Psoas muscle (tissue), 8 donors: ENCODE data around the gene DSCAM. TPM values are rescaled to one million over a fixed set of nuclear protein-coding genes. Genes with fewer than 3 reads are reported as not detected.

Experiments used
- ATAC-seq, 4 donors: fragments of 200-7000 bp; cut with Tn5 transposase; one replicate each; pipeline ENCODE4 v1.9.1; 2020; ENCODE audit warnings: moderate library complexity in 3 of 4, mild to moderate bottlenecking in 2 of 4
- DNase-seq, 2 donors: peaks; one replicate each; pipeline ENCODE4 v3.0.0-alpha.2; 2020
- H3K27ac ChIP-seq: fragments of 200-600 bp; one replicate; pipeline ENCODE4 v1.8.0; 2022
- H3K27me3 ChIP-seq, 3 donors: fragments of 200-600 bp in 1 of 3; one replicate each; pipeline versions ENCODE4 v1.6.1 to v1.8.0; 2013 to 2022; ENCODE audit warnings: low read length in 2 of 3, mild to moderate bottlenecking in 2 of 3, moderate library complexity in 1 of 3; ENCODE audit not compliant: insufficient read depth in 3 of 3
- H3K36me3 ChIP-seq, 2 donors: fragments of 200-600 bp in 1 of 2; one replicate each; pipeline versions ENCODE4 v1.6.1 to v1.8.0; 2013 to 2022; ENCODE audit warnings: low read depth in 1 of 2, mild to moderate bottlenecking in 1 of 2, moderate library complexity in 1 of 2; ENCODE audit not compliant: insufficient read depth in 1 of 2
- H3K4me1 ChIP-seq: fragments of 200-600 bp; one replicate; pipeline ENCODE4 v1.8.0; 2022
- H3K4me3 ChIP-seq: fragments of 200-600 bp; one replicate; pipeline ENCODE4 v1.8.0; 2022; ENCODE audit warnings: mild to moderate bottlenecking
- H3K9me3 ChIP-seq: fragments of 200-600 bp; one replicate; pipeline ENCODE4 v1.8.0; 2022
- CTCF ChIP-seq: fragments of 200-600 bp; IDR thresholded peaks from one replicate; pipeline ENCODE4 v1.8.0; 2022; ENCODE audit warnings: antibody characterized with exemption
- WGBS, 3 donors: extraction: QIAGEN DNeasy Blood & Tissue Kit; methylation state at CpG; one replicate each; pipeline versions ENCODE4 v1.1.6 to v1.1.7; 2013; 5-methylcytosine and 5-hydroxymethylcytosine counted together
- intact Hi-C, 2 donors: fragments of 100-400 bp; cut with DNase I; formaldehyde crosslinking; loops; one replicate each; pipeline versions ENCODE4 v1.11.0 to v1.14.2; 2022
- polyA plus RNA-seq, 3 donors: library from polyadenylated mRNA; stranded (reverse); fragments of 200-250 nt; gene quantifications; one replicate each; pipeline ENCODE4 v1.2.3, GENCODE V29; 2013
- total RNA-seq, 4 donors: library from RNA; stranded (reverse); fragmentation: NEBNext Ultra II Directional in 2 of 4; extraction: Animal tissue kit (Norgen Biotek cat#: 25700) in 2 of 4; gene quantifications; one replicate each; pipeline versions ENCODE4 v1.2.1 to v1.2.4, GENCODE V29; 2021 to 2023
- donor health status: healthy with polysubstance abuse.
- donor health status: DM: no; HTN: no; CAD: no; lungs with moderate emphysema.
- donor health status: Bipolar disorder and iron deficiency.
- donor health status: healthy.
- donor health status: DM: yes; HTN: yes; CAD: no.
- donor health status: DM: no; HTN: no; CAD: no.
- donor health status: DM: no; HTN: no; CAD: no.
- donor health status: DM: yes; HTN: yes; CAD: no.

DSCAM gene
- total and polyA plus RNA-seq, 7 donors = 0.03 to 0.04 TPM; not detected in 5

GRCh38 chr21:40099809-40100208, 747.1 kb downstream of the DSCAM start:
- WGBS, 3 donors = 92 to 95% (median 94%) methylated on average over 3 of the region's 3 CpGs
- no peak overlapping the region for H3K4me3 ChIP-seq
- no peaks in the 10 kb centered on the region for H3K9me3 ChIP-seq
- intact Hi-C loops = no loop called here
- ATAC-seq (no peak), DNase-seq (no peak)
- no peaks in the 10 kb centered on the region for H3K36me3 ChIP-seq
- TF ChIP-seq CTCF = no peak
- H3K4me1 ChIP-seq = no peaks in the 10 kb centered on the region
- H3K27me3 ChIP-seq = no peaks in the 10 kb centered on the region
- H3K27ac ChIP-seq = no peak overlapping the region

- Histone ChIP-seq H3K27ac (no peak overlapping the region), H3K9me3 (no peaks in the 10 kb centered on the region), H3K27me3 (no peaks in the 10 kb centered on the region), H3K36me3 (no peaks in the 10 kb centered on the region), H3K4me1 (no peaks in the 10 kb centered on the region), H3K4me3 (no peak overlapping the region)
- DNase-seq (no peak), ATAC-seq (no peak)
- WGBS, 3 donors = 68 to 87% (median 76%) methylated on average over 3 of the region's 3 CpGs
- no peak for TF ChIP-seq CTCF
- intact Hi-C loops = no loop called here
Measured at GRCh38 chr21:40095477-40095876, 751.5 kb downstream of the DSCAM start.

- Histone ChIP-seq H3K4me3 (no peak overlapping the region), H3K9me3 (no peaks in the 10 kb centered on the region), H3K4me1 (no peaks in the 10 kb centered on the region), H3K27me3 (no peaks in the 10 kb centered on the region), H3K36me3 (no peaks in the 10 kb centered on the region), H3K27ac (no peak overlapping the region)
- ATAC-seq (no peak), DNase-seq (no peak)
- intact Hi-C loops = no loop called here
- 80 to 94% (median 89%) methylated on average over 3 of the region's 3 CpGs for WGBS, 3 donors
- TF ChIP-seq CTCF = no peak
Measured at GRCh38 chr21:40080385-40080784, 766.6 kb downstream of the DSCAM start.

GRCh38 chr21:40074710-40075109, 772.2 kb downstream of the DSCAM start:
- no peak overlapping the region for H3K4me3 ChIP-seq
- intact Hi-C loops = no loop called here
- H3K27me3 ChIP-seq = no peaks in the 10 kb centered on the region
- no peak for DNase-seq
- 62 to 81% (median 68%) methylated on average over 8 of the region's 8 CpGs for WGBS, 3 donors
- ATAC-seq = no peak
- H3K9me3 ChIP-seq = no peaks in the 10 kb centered on the region
- no peak overlapping the region for H3K27ac ChIP-seq
- TF ChIP-seq CTCF = no peak
- H3K4me1 ChIP-seq = no peaks in the 10 kb centered on the region
- no peaks in the 10 kb centered on the region for H3K36me3 ChIP-seq

- no peak for DNase-seq
Measured at GRCh38 chr21:40074198-40074597, 772.8 kb downstream of the DSCAM start.

More at GRCh38 chr21:40074198-40074597, 772.8 kb downstream of the DSCAM start:
- TF ChIP-seq CTCF = no peak
- 20 to 45% (median 33%) methylated on average over 6 of the region's 6 CpGs for WGBS, 3 donors
- Histone ChIP-seq H3K27ac (no peak overlapping the region), H3K9me3 (no peaks in the 10 kb centered on the region), H3K4me1 (no peaks in the 10 kb centered on the region), H3K27me3 (no peaks in the 10 kb centered on the region), H3K4me3 (no peak overlapping the region), H3K36me3 (no peaks in the 10 kb centered on the region)
- intact Hi-C loops = no loop called here
- ATAC-seq = no peak
